H9 (cell line): ENCODE measurements around the gene ARHGEF25. TPM values are rescaled to one million over a fixed set of nuclear protein-coding genes. Genes with fewer than 3 reads are reported as not detected.

ENCODE experiments used
- total RNA-seq: library from RNA; stranded (reverse); gene quantifications from 2 replicates; pipeline ENCODE4 v1.2.1, GENCODE V29; 2021

ARHGEF25 gene
- total RNA-seq, 1 experiment from 2014 or later, result 22.6 TPM

Other genes starting within 250 kb of the ARHGEF25 start
- gene R3HDM2, start 180.4 kb upstream of the ARHGEF25 start, total RNA-seq, result 43.9 and 45.4 TPM in 2 replicates
- gene INHBC, start 176.7 kb upstream of the ARHGEF25 start, total RNA-seq, result not detected in 2 replicates
- gene INHBE, start 156.1 kb upstream of the ARHGEF25 start, total RNA-seq, result 9.6 and 10.1 TPM in 2 replicates
- 25.8 and 28.4 TPM in 2 replicates for gene GLI1, start 151.7 kb upstream of the ARHGEF25 start, total RNA-seq
- gene ARHGAP9, start 131.6 kb upstream of the ARHGEF25 start, total RNA-seq, result 3.7 and 4.4 TPM in 2 replicates
- gene MARS1, start 123.4 kb upstream of the ARHGEF25 start, total RNA-seq, result 352 and 368 TPM in 2 replicates
- gene DDIT3, start 90.9 kb upstream of the ARHGEF25 start, total RNA-seq, result 12.8 and 14.1 TPM in 2 replicates
- 66.0 and 66.8 TPM in 2 replicates for gene MBD6, start 88.6 kb upstream of the ARHGEF25 start, total RNA-seq
- gene DCTN2, start 64.2 kb upstream of the ARHGEF25 start, total RNA-seq, result 96.6 and 97.7 TPM in 2 replicates
- gene KIF5A, start 61.4 kb upstream of the ARHGEF25 start, total RNA-seq, result 17.7 and 18.5 TPM in 2 replicates
- 37.1 and 40.7 TPM in 2 replicates for gene PIP4K2C, start 20.2 kb upstream of the ARHGEF25 start, total RNA-seq
- gene DTX3, start 6.6 kb upstream of the ARHGEF25 start, total RNA-seq, result 65.2 and 67.5 TPM in 2 replicates
- 2.3 and 2.6 TPM in 2 replicates for gene B4GALNT1, start 21.8 kb downstream of the ARHGEF25 start, total RNA-seq
- 111 and 112 TPM in 2 replicates for gene OS9, start 82.7 kb downstream of the ARHGEF25 start, total RNA-seq
- gene AGAP2, start 127.3 kb downstream of the ARHGEF25 start, total RNA-seq, result 4.6 and 5.3 TPM in 2 replicates
- 18.8 and 20.0 TPM in 2 replicates for gene TSPAN31, start 133.6 kb downstream of the ARHGEF25 start, total RNA-seq
- 217 and 218 TPM in 2 replicates for gene CDK4, start 140.9 kb downstream of the ARHGEF25 start, total RNA-seq
- gene MARCHF9, start 143.7 kb downstream of the ARHGEF25 start, total RNA-seq, result 20.5 and 20.9 TPM in 2 replicates
- gene CYP27B1, start 155.6 kb downstream of the ARHGEF25 start, total RNA-seq, result 6.1 and 6.5 TPM in 2 replicates
- gene METTL1, start 160.7 kb downstream of the ARHGEF25 start, total RNA-seq, result 58.4 and 66.7 TPM in 2 replicates
- 2.1 and 2.9 TPM in 2 replicates for gene EEF1AKMT3, start 161.2 kb downstream of the ARHGEF25 start, total RNA-seq
- gene TSFM, start 171.4 kb downstream of the ARHGEF25 start, total RNA-seq, result 50.2 and 53.3 TPM in 2 replicates
- 1.9 and 2.2 TPM in 2 replicates for gene AVIL, start 207.3 kb downstream of the ARHGEF25 start, total RNA-seq
- 97.5 and 103 TPM in 2 replicates for gene CTDSP2, start 235.3 kb downstream of the ARHGEF25 start, total RNA-seq